H1 (cell line): ENCODE data around the gene TMEM182. TPM values are rescaled to one million over a fixed set of nuclear protein-coding genes. Genes with fewer than 3 reads are reported as not detected.

Experiments used
- CTCF ChIA-PET: fragments of 300-600 bp; sonication (Branson Sonifier 250); formaldehyde crosslinking; loops from one replicate; lab custom pipeline; 2021; ENCODE audit not compliant: partially characterized antibody; lab: Charles Lee
- POLR2A ChIA-PET: fragments of 300-600 bp; sonication (Branson Sonifier 250); formaldehyde crosslinking; loops from one replicate; lab custom pipeline; 2021; ENCODE audit warnings: inconsistent platforms; ENCODE audit not compliant: partially characterized antibody; lab: Charles Lee
- DNase-seq, 2 experiments: peaks; one replicate each; pipeline versions ENCODE4 v3.0.0 to v3.0.0-alpha.2; 2010 to 2022; ENCODE audit warnings: low spot score in 2 of 2, low read depth in 1 of 2, mixed read lengths in 1 of 2
- FAIRE-seq: peaks from 2 replicates; lab custom pipeline; 2011; peaks lifted over from hg19 to GRCh38; lab: Jason Lieb, UNC
- H2AFZ ChIP-seq: 2 replicates; pipeline ENCODE4 v1.8.1; 2012; ENCODE audit warnings: low read length, inconsistent platforms
- H2AK5ac ChIP-seq: 2 replicates; pipeline ENCODE4 v1.6.1; 2013; ENCODE audit warnings: low read depth, low read length
- H2BK120ac ChIP-seq: replicated peaks from 2 replicates; pipeline ENCODE3; 2013; ENCODE audit warnings: low read depth, low read length, inconsistent platforms
- H2BK12ac ChIP-seq: 2 replicates; pipeline ENCODE4 v1.6.1; 2013; ENCODE audit warnings: low read depth, low read length
- H2BK15ac ChIP-seq: 2 replicates; pipeline ENCODE4 v1.6.1; 2013; ENCODE audit warnings: low read length
- H2BK20ac ChIP-seq: 2 replicates; pipeline ENCODE4 v1.6.1; 2013; ENCODE audit warnings: low read length
- H2BK5ac ChIP-seq: 2 replicates; pipeline ENCODE4 v1.6.1; 2013; ENCODE audit warnings: low read depth, low read length
- H3K14ac ChIP-seq: 2 replicates; pipeline ENCODE4 v1.6.1; 2013; ENCODE audit warnings: inconsistent platforms; ENCODE audit not compliant: insufficient read length
- H3K18ac ChIP-seq: 2 replicates; pipeline ENCODE4 v1.6.1; 2013; ENCODE audit warnings: low read length; ENCODE audit errors: extremely low read depth
- H3K23ac ChIP-seq: 2 replicates; pipeline ENCODE4 v1.6.1; 2013; ENCODE audit warnings: inconsistent platforms; ENCODE audit not compliant: insufficient read length
- H3K23me2 ChIP-seq: 2 replicates; pipeline ENCODE4 v1.6.1; 2013; ENCODE audit warnings: low read depth, low read length
- H3K27ac ChIP-seq: 2 replicates; pipeline ENCODE4 v1.6.1; 2011; ENCODE audit warnings: low read depth, low read length, inconsistent platforms
- H3K27me3 ChIP-seq, 4 experiments: replicated peaks in 1 of 4; 1 replicate in 1 of 4; 2 replicates in 3 of 4; pipeline versions ENCODE4 v1.6.1 to v1.8.1; 2011 to 2013; ENCODE audit warnings: low read length in 3 of 4, mild to moderate bottlenecking in 3 of 4, inconsistent platforms in 2 of 4, mixed read lengths in 2 of 4, moderate library complexity in 1 of 4; ENCODE audit not compliant: control insufficient read depth in 3 of 4, insufficient read depth in 3 of 4; ENCODE audit errors: extremely low read depth in 1 of 4
- H3K36me3 ChIP-seq, 4 experiments: 2 replicates each; pipeline versions ENCODE4 v1.6.1 to v1.8.1; 2011 to 2013; ENCODE audit warnings: mild to moderate bottlenecking in 4 of 4, low read length in 3 of 4, moderate library complexity in 2 of 4, control low read depth in 1 of 4, inconsistent platforms in 1 of 4; ENCODE audit not compliant: insufficient read depth in 4 of 4, control insufficient read depth in 2 of 4
- H3K4ac ChIP-seq: replicated peaks from 2 replicates; pipeline ENCODE3; 2013; ENCODE audit warnings: low read length, low read depth, mixed read lengths, inconsistent platforms; ENCODE audit not compliant: insufficient read length
- H3K4me1 ChIP-seq, 4 experiments: replicated peaks in 1 of 4; 1 replicate in 1 of 4; 2 replicates in 3 of 4; pipeline versions ENCODE4 v1.6.1 to v1.8.1; 2011 to 2013; ENCODE audit warnings: low read length in 3 of 4, inconsistent platforms in 2 of 4, mixed read lengths in 1 of 4; ENCODE audit not compliant: insufficient read depth in 4 of 4, control insufficient read depth in 3 of 4
- H3K4me2 ChIP-seq, 2 experiments: 2 replicates each; pipeline versions ENCODE4 v1.6.1 to v1.8.1; 2011 to 2013; ENCODE audit warnings: low read depth in 2 of 2, low read length in 2 of 2, control low read depth in 1 of 2, inconsistent platforms in 1 of 2, mild to moderate bottlenecking in 1 of 2; ENCODE audit not compliant: insufficient read depth in 1 of 2
- H3K4me3 ChIP-seq, 4 experiments: fragments of 200-600, 300-600 bp in 1 of 4; sonication (generic), shearing (Covaris generic), sonication (Bioruptor Twin) in 1 of 4; 2 replicates each; pipeline versions ENCODE4 v1.5.1 to v1.8.1; 2011 to 2016; ENCODE audit warnings: low read length in 4 of 4, low read depth in 3 of 4, control low read depth in 2 of 4, inconsistent platforms in 2 of 4, mild to moderate bottlenecking in 2 of 4, mixed read lengths in 1 of 4, moderate library complexity in 1 of 4; ENCODE audit not compliant: insufficient read depth in 2 of 4; ENCODE audit errors: extremely low read depth in 1 of 4
- H3K56ac ChIP-seq: replicated peaks from 2 replicates; pipeline ENCODE3; 2013; ENCODE audit warnings: low read depth, mild to moderate bottlenecking, mixed read lengths, low read length, inconsistent platforms; ENCODE audit not compliant: insufficient read length
- H3K79me1 ChIP-seq: 2 replicates; pipeline ENCODE4 v1.6.1; 2013; ENCODE audit warnings: low read depth, low read length, control low read depth
- H3K79me2 ChIP-seq, 2 experiments: 2 replicates each; pipeline versions ENCODE4 v1.6.1 to v1.8.1; 2012 to 2013; ENCODE audit warnings: low read length in 2 of 2, mild to moderate bottlenecking in 2 of 2, inconsistent platforms in 1 of 2; ENCODE audit not compliant: insufficient read depth in 2 of 2, control insufficient read depth in 1 of 2
- H3K9ac ChIP-seq, 4 experiments: replicated peaks in 1 of 4; 1 replicate in 1 of 4; 2 replicates in 3 of 4; pipeline versions ENCODE4 v1.6.1 to v1.8.1; 2011 to 2013; ENCODE audit warnings: low read depth in 3 of 4, low read length in 3 of 4, control low read depth in 2 of 4, mild to moderate bottlenecking in 2 of 4, moderate library complexity in 2 of 4, inconsistent platforms in 1 of 4; ENCODE audit errors: extremely low read depth in 1 of 4
- H3K9me3 ChIP-seq, 2 experiments: 2 replicates each; pipeline versions ENCODE4 v1.6.1 to v1.8.1; 2012 to 2013; ENCODE audit warnings: mild to moderate bottlenecking in 2 of 2, moderate library complexity in 2 of 2, control low read depth in 1 of 2, inconsistent platforms in 1 of 2, low read depth in 1 of 2, low read length in 1 of 2, mixed read lengths in 1 of 2; ENCODE audit not compliant: insufficient read depth in 2 of 2
- H4K20me1 ChIP-seq, 2 experiments: replicated peaks in 1 of 2; 2 replicates each; pipeline versions ENCODE3 to v1.8.1; 2011 to 2013; ENCODE audit warnings: inconsistent platforms in 2 of 2, low read length in 2 of 2, mild to moderate bottlenecking in 1 of 2; ENCODE audit not compliant: insufficient read depth in 2 of 2, control insufficient read depth in 1 of 2
- H4K5ac ChIP-seq: 2 replicates; pipeline ENCODE4 v1.6.1; 2013; ENCODE audit warnings: low read length, low read depth, mixed read lengths, inconsistent platforms; ENCODE audit not compliant: insufficient read length
- H4K8ac ChIP-seq: 2 replicates; pipeline ENCODE4 v1.8.0; 2013; ENCODE audit warnings: mild to moderate bottlenecking, moderate library complexity, low read length, inconsistent platforms; ENCODE audit not compliant: insufficient read depth; ENCODE audit errors: extremely low read depth
- H4K91ac ChIP-seq: replicated peaks from 2 replicates; pipeline ENCODE3; 2013; ENCODE audit warnings: low read length, mixed read lengths, inconsistent platforms; ENCODE audit not compliant: insufficient read length
- RXRA ChIP-seq: IDR thresholded peaks from 2 replicates; pipeline ENCODE4 v1.6.1; 2011; ENCODE audit warnings: low read depth, mild to moderate bottlenecking, low read length, moderate library complexity; ENCODE audit not compliant: insufficient read depth
- SP4 ChIP-seq: IDR thresholded peaks from 2 replicates; pipeline ENCODE4 v1.6.1; 2012; ENCODE audit warnings: low read length, inconsistent platforms
- SUZ12 ChIP-seq: fragments of 200-600 bp; sonication (generic); IDR thresholded peaks from 2 replicates; pipeline ENCODE4 v1.6.1; 2012; ENCODE audit warnings: mild to moderate bottlenecking, inconsistent platforms, low read length, moderate library complexity, mixed read lengths
- WGBS, 2 experiments: shearing (Covaris generic) in 1 of 2; methylation state at CpG; one replicate each; pipeline versions ENCODE4 v1.1.6 to v1.1.7; 2013 to 2015; ENCODE audit warnings: low lambda C conversion rate in 2 of 2, mixed read lengths in 2 of 2, inconsistent platforms in 1 of 2, low coverage in 1 of 2, missing lambda C conversion rate in 1 of 2; ENCODE audit not compliant: insufficient replicate concordance in 2 of 2, insufficient coverage in 1 of 2, insufficient read length in 1 of 2; ENCODE audit errors: extremely low coverage in 1 of 2, missing lambda C conversion rate in 1 of 2; 5-methylcytosine and 5-hydroxymethylcytosine counted together
- polyA plus RNA-seq, 7 experiments: library from polyadenylated mRNA; depleted of rRNA in 3 of 7; stranded (reverse) in 5 of 7; unstranded in 2 of 7; fragments of >200 nt in 5 of 7; fragments of 200-250 nt in 2 of 7; gene quantifications; 1 replicate in 5 of 7; 2 replicates in 1 of 7; 4 replicates in 1 of 7; pipeline versions ENCODE4 v1.2.1 to v1.2.3, GENCODE V29; 2011 to 2013; ENCODE audit warnings: missing spikeins in 2 of 7, mixed read lengths in 2 of 7
- total RNA-seq: library from RNA; stranded (reverse); fragmentation: NEBNext Ultra II Directional; extraction: Animal tissue kit (Norgen Biotek cat#: 25700); gene quantifications from 2 replicates; pipeline ENCODE4 v1.2.1, GENCODE V29; 2021

Gene TMEM182
- total and polyA plus RNA-seq, 2 of the 8 experiments (the other 6 are each of a cell fraction or from before 2014, with no cell fraction given): 3.1 to 4.3 TPM

GRCh38 chr2:102748107-102748506 is 13.7 kb upstream of the TMEM182 start:
- H3K27ac ChIP-seq: no peak overlapping the region
- H3K18ac ChIP-seq: no peak overlapping the region
- H3K36me3 ChIP-seq: no peaks in the 10 kb centered on the region
- H3K56ac ChIP-seq: no peak overlapping the region
- no peaks in the 10 kb centered on the region for H3K79me1 ChIP-seq
- DNase-seq: no peak
- no peak overlapping the region for H3K4me3 ChIP-seq
- no peaks in the 10 kb centered on the region for H3K9me3 ChIP-seq
- FAIRE-seq: no peak
- H2BK12ac ChIP-seq: no peak overlapping the region
- H2BK120ac ChIP-seq: no peak overlapping the region
- no peak overlapping the region for H2AK5ac ChIP-seq
- H3K23me2 ChIP-seq: no peaks in the 10 kb centered on the region
- no peak overlapping the region for H3K4ac ChIP-seq
- no peak overlapping the region for H3K23ac ChIP-seq
- CTCF ChIA-PET: interaction anchor here (0.8 to 1.7 kb wide), 2 partner anchors 13 to 14 kb away, joined by 3 to 5 read pairs; no protein-coding TSS in a partner anchor
- H2BK15ac ChIP-seq: no peak overlapping the region
- H4K5ac ChIP-seq: no peak overlapping the region
- no peak overlapping the region for H3K9ac ChIP-seq
- no peak overlapping the region for H4K8ac ChIP-seq
- no peak overlapping the region for H3K14ac ChIP-seq
- no peaks in the 10 kb centered on the region for H3K4me1 ChIP-seq
- TF ChIP-seq SP4: no peak
- TF ChIP-seq RXRA: no peak
- no peak for TF ChIP-seq SUZ12
- 92% methylated on average over 4 of the region's 4 CpGs; no CpG with 5 or more reads in 1 of the 2 experiments for WGBS, 2 experiments
- H3K4me2 ChIP-seq: no peak overlapping the region
- no peak overlapping the region for H2BK20ac ChIP-seq
- H3K27me3 ChIP-seq: no peaks in the 10 kb centered on the region
- POLR2A ChIA-PET: interaction anchor here (0.8 kb wide), 1 partner anchor 12 kb away, joined by 3 read pairs; no protein-coding TSS in a partner anchor
- no peak overlapping the region for H2AFZ ChIP-seq
- H4K20me1 ChIP-seq: no peaks in the 10 kb centered on the region
- H4K91ac ChIP-seq: no peak overlapping the region
- H3K79me2 ChIP-seq: no peaks in the 10 kb centered on the region
- H2BK5ac ChIP-seq: no peak overlapping the region
